ENCODE data around the gene ERP27. TPM values are rescaled to one million over a fixed set of nuclear protein-coding genes. Genes with fewer than 3 reads are reported as not detected.
A peak's percentile ranks its signal among the peaks of the same experiment; 100 is the strongest.

Gene ERP27
- polyA plus RNA-seq, 1 of the 3 experiments (the other 2 are of a cell fraction), result 0.64 TPM

GRCh38 chr12:14961466-14962152, 23.3 kb upstream of the ERP27 start, which contains the start of gene ARHGDIB (continued):
- 0 out of 4 replicates have a peak, but pooled peaks of 1 of the 2 experiments have one; percentile 39 for TF ChIP-seq EP300 (IDR thresholded peaks at IDR 0.05; ENCODE audit: borderline replicate concordance in 1 of 2, low read depth in 1 of 2, low read length in 1 of 2)
- TF ChIP-seq FOXJ3 (CRISPR knock-in tag; IDR thresholded peaks at IDR 0.05), result no peak
- TF ChIP-seq GATA2 (CRISPR knock-in tag; IDR thresholded peaks at IDR 0.05), result no peak
- TF ChIP-seq TEAD4 (IDR thresholded peaks at IDR 0.05; ENCODE audit: borderline replicate concordance, insufficient read depth), result no peak
- TF ChIP-seq, protein P1, sequence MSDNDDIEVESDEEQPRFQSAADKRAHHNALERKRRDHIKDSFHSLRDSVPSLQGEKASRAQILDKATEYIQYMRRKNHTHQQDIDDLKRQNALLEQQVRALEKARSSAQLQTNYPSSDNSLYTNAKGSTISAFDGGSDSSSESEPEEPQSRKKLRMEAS (IDR thresholded peaks at IDR 0.05; ENCODE audit: low read depth), result peak; percentile 84
- TF ChIP-seq MEF2A (IDR thresholded peaks at IDR 0.05; ENCODE audit: borderline replicate concordance, low read depth), result no peak
- peak; percentile 51; the same call in 1 of the 2 replicates for TF ChIP-seq TCF12 (IDR thresholded peaks at IDR 0.05)
- TF ChIP-seq POLR2AphosphoS5 (IDR thresholded peaks at IDR 0.05; ENCODE audit: low read depth, low read length), result peak; percentile 65
- TF ChIP-seq TAF1 (IDR thresholded peaks at IDR 0.05; ENCODE audit: borderline replicate concordance, low read depth, low read length), result no peak
- TF ChIP-seq YY1 (IDR thresholded peaks at IDR 0.05; ENCODE audit: low read depth), result no peak
- TF ChIP-seq MXI1 (IDR thresholded peaks at IDR 0.05; ENCODE audit: low read depth, low read length), result peak; percentile 65
- TF ChIP-seq ELF1 (IDR thresholded peaks at IDR 0.05), result no peak

DNA sequence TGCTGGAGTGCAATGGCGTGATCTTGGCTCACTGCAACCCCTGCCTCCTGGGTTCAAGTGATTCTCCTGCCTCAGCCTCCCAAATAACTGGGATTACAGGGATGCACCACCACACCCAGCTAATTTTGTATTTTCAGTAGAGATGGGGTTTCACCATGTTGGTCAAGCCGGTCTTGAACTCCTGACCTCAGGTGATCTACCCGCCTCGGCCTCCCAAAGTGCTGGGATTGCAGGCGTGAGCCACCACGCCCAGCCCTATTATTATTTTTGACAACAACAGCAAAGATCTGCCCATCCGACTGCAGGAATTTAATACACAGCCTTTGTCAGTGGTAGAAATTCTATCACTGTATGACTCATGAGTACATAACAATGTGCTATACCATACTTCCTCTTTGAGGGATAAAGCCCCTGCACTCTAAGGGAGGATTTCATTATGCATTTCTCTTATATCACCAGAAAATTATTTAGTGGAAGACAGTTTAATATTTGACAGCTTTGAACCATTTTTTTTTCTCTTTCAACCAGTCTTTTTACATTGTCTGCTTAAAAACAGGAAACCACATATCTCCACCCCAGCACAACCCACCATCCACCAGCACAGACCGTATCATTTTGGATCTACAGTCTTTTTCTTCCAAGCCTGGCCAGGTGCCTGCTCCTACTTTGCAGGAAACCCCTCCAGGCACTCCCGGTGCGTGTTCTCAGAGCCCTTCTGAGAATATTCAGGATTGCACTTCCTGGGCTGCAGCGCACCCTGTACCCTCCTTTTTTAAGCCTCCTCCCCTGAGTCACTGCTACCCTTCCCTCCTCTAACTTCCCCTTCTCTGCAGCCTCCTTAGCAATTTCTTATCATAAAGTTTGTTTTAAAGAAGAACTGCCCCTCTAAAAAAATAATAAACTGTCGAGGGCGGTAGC, 22.5 kb upstream of the ERP27 start:
- Histone ChIP-seq H3K27me3 (ENCODE audit: insufficient read depth) (no peaks in the 10 kb centered on the region), H3K4me2 (peak overlapping the region; percentile 82), H3K9me3 (no peaks in the 10 kb centered on the region), H3K4me3 (ENCODE audit: low read depth in 2 of 2, low read length in 1 of 2) (peak overlapping the region; percentile 53 to 76), H3F3A (replicated peaks; ENCODE audit: insufficient read depth) (peaks cover 35% of the 10 kb centered on the region), H3K9ac (peak overlapping the region; percentile 80), H3K4me1 (ENCODE audit: control insufficient read depth in 1 of 2, insufficient read depth in 2 of 2, low read depth in 1 of 2, low read length in 1 of 2) (peaks cover 11 to 36% of the 10 kb centered on the region in 2 experiments), H4K20me1 (ENCODE audit: insufficient read depth) (no peaks in the 10 kb centered on the region), H3K79me2 (ENCODE audit: insufficient read depth) (peaks cover 55% of the 10 kb centered on the region), H3K27ac (ENCODE audit: low read depth in 2 of 2, low read length in 1 of 2) (peak overlapping the region; percentile 81 to 94), H3K9me2 (no peaks in the 10 kb centered on the region), H3K36me3 (replicated peaks in 1 of 2; ENCODE audit: control insufficient read depth in 1 of 2, insufficient read depth in 2 of 2, low read length in 1 of 2) (no peaks in the 10 kb centered on the region), H2AFZ (ENCODE audit: low read depth) (peak overlapping the region; percentile 62)
- TF ChIP-seq REST (IDR thresholded peaks at IDR 0.05; ENCODE audit: low read depth, low read length) (no peak), FOSL2 (IDR thresholded peaks at IDR 0.05; ENCODE audit: borderline replicate concordance, low read depth) (peak; percentile 67; the same call in 1 of the 2 replicates), NRF1 (IDR thresholded peaks at IDR 0.05; ENCODE audit: low read depth, low read length) (no peak), TCF12 (IDR thresholded peaks at IDR 0.05) (peak; percentile 54), RXRA (IDR thresholded peaks at IDR 0.05; ENCODE audit: borderline replicate concordance, low read depth) (no peak), NFIC (IDR thresholded peaks at IDR 0.05; ENCODE audit: borderline replicate concordance) (0 out of 2 replicates have a peak, but pooled peaks have one; percentile 29), GABPA (IDR thresholded peaks at IDR 0.05; ENCODE audit: low read depth) (0 out of 2 replicates have a peak, but pooled peaks have one; percentile 10), POLR2AphosphoS5 (IDR thresholded peaks at IDR 0.05; ENCODE audit: low read depth, low read length) (0 out of 2 replicates have a peak, but pooled peaks have one; percentile 10), JUND (IDR thresholded peaks at IDR 0.05) (peak; percentile 62; the same call in 1 of the 2 replicates), EP300 (IDR thresholded peaks at IDR 0.05; ENCODE audit: borderline replicate concordance in 1 of 2, low read depth in 1 of 2, low read length in 1 of 2) (no peak), RAD21 (IDR thresholded peaks at IDR 0.05; ENCODE audit: low read length) (no peak), FOXJ3 (CRISPR knock-in tag; IDR thresholded peaks at IDR 0.05) (no peak)
- no peak for DNase-seq
- ChIA-PET POLR2A (no interaction called here), CTCF (no interaction called here)
- WGBS (ENCODE audit: low lambda C conversion rate), result 12% methylated on average over 13 of the region's 13 CpGs
